ENCODE data around the gene TNK2. TPM values are rescaled to one million over a fixed set of nuclear protein-coding genes. Genes with fewer than 3 reads are reported as not detected.

The TNK2 gene
- total RNA-seq (2021; fragmentation: NEBNext Ultra II Directional; extraction: Animal tissue kit (Norgen Biotek cat#: 25700)) (33.9 and 38.6 TPM in 2 replicates), polyA plus RNA-seq (2011; rRNA removed) (10.4 and 18.2 TPM in 2 replicates), polyA minus RNA-seq (2011; rRNA and poly(A)+ RNA removed) (10.8 and 11.1 TPM in 2 replicates)
- polyA plus RNA-seq (2011; cell fraction: cytosol; rRNA removed), result 15.6 TPM
- polyA plus RNA-seq (2011; cell fraction: nucleus; rRNA removed), result 105 TPM
- 24.4 to 39.8 TPM (median 29.1 TPM) in 4 replicates for polyA plus RNA-seq (2012, experiment 1 of 2)
- 11.0 TPM for polyA plus RNA-seq (2012, experiment 2 of 2)
- 20.0 TPM for polyA plus RNA-seq (2013, experiment 1 of 2)
- 17.6 TPM for polyA plus RNA-seq (2013, experiment 2 of 2)
- polyA minus RNA-seq (2011; cell fraction: cytosol; rRNA and poly(A)+ RNA removed), result 12.0 TPM
- 19.7 TPM for polyA minus RNA-seq (2011; cell fraction: nucleus; rRNA and poly(A)+ RNA removed)
- long read RNA-seq, experiment 1, partial matches to known transcripts, result 0 of 3 reads
- long read RNA-seq, experiment 1, other reads (novel, unspliced or antisense), result 2 of 3 reads
- long read RNA-seq, experiment 2, result 0 reads

DNA sequence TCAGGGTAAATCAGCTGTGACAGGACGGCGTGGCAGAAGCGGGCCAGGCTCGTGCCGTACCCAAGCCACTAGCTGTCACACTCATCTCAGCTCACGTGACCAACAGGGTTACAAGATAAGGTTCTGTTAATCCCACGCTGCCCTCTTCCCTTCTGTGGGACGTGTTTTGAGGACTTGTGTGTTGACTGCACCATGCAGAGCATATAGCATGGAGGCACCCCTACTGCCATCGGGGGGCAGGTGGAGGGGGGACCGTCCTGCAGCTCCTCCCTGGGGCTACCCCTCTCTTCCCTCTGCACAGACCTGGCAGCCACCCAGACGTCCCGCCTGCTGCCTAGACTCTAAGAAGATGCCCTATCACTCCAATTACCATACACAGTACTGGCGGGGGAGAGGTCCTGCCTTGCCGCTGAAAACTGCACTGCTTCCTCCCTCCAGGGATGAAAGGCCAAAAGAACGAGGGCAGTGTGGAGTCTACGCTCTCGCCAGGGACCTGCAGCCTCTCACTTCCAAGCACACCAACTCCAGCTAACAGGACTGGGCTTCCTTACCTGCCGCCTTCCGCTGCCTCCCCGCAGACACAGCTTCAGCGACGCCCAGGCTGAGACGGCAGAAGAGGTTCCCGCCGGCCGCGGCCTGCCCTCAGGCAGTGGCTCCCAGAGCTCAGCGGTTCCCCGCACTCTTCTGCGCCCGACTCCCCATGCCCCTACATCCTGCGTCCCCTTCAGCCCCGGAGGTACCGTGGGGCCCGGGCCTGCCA lies at the start of gene TNK2:
Gene TNK2 (minus strand): TSS at position 618 of the 760 bp plus-strand sequence. CDS start 19,963 bp downstream, outside the sequence.
- H3K18ac ChIP-seq (ENCODE audit: extremely low read depth, low read length), result peak within 1 kb of the TSS; percentile 19; the same call in 1 of the 2 replicates
- H3K9me3 ChIP-seq (ENCODE audit: insufficient read depth in 2 of 2, low read depth in 1 of 2, low read length in 1 of 2), result no peaks in the 10 kb centered on the region
- H3K27me3 ChIP-seq (replicated peaks in 1 of 4; ENCODE audit: control insufficient read depth in 3 of 4, extremely low read depth in 1 of 4, insufficient read depth in 3 of 4, low read length in 3 of 4), result peaks cover 0 to 15% (median 5%) of the 10 kb centered on the region in 4 experiments; a peak in 5 of 7 replicates
- no peak within 1 kb of the TSS for H4K5ac ChIP-seq (ENCODE audit: insufficient read length, low read depth, low read length)
- ChIA-PET CTCF (ENCODE audit: partially characterized antibody) (interaction anchor here (1.1 to 3.6 kb wide), 11 partner anchors 11 to 55 kb away, joined by 3 to 28 read pairs (median 5); no protein-coding TSS in a partner anchor), POLR2A (ENCODE audit: partially characterized antibody) (interaction anchor here (1.1 to 1.9 kb wide), 5 partner anchors 9 to 56 kb away, joined by 3 to 10 read pairs (median 5); no protein-coding TSS in a partner anchor)
- H3K79me2 ChIP-seq (ENCODE audit: control insufficient read depth in 1 of 2, insufficient read depth in 2 of 2, low read length in 2 of 2), result peaks cover 7 to 25% of the 10 kb centered on the region in 2 experiments; a peak in 3 of 4 replicates
- H2AFZ ChIP-seq (ENCODE audit: low read length), result no peak within 1 kb of the TSS
- H2BK120ac ChIP-seq (replicated peaks; ENCODE audit: low read depth, low read length), result no peak within 1 kb of the TSS
- no peak within 1 kb of the TSS for H3K23ac ChIP-seq (ENCODE audit: insufficient read length)
- no peaks in the 10 kb centered on the region; the same call in 1 of the 2 replicates for H3K79me1 ChIP-seq (ENCODE audit: low read depth, low read length)
- FAIRE-seq, result no peak
- H3K56ac ChIP-seq (replicated peaks; ENCODE audit: insufficient read length, low read depth, low read length), result no peak within 1 kb of the TSS
- H3K4me3 ChIP-seq (ENCODE audit: extremely low read depth in 1 of 4, insufficient read depth in 2 of 4, low read depth in 3 of 4, low read length in 4 of 4), result peak within 1 kb of the TSS; percentile 69 to 79 (median 74)
- peaks cover 13% of the 10 kb centered on the region for H3K23me2 ChIP-seq (ENCODE audit: low read depth, low read length)
- WGBS, 2 experiments (ENCODE audit: extremely low coverage in 1 of 2, insufficient coverage in 1 of 2, insufficient read length in 1 of 2, insufficient replicate concordance in 2 of 2, low coverage in 1 of 2, low lambda C conversion rate in 2 of 2, missing lambda C conversion rate in 1 of 2), result 18% methylated on average over 29 of the region's 35 CpGs; no CpG with 5 or more reads in 1 of the 2 experiments
- peaks cover 5 to 23% of the 10 kb centered on the region in 2 experiments for H4K20me1 ChIP-seq (replicated peaks in 1 of 2; ENCODE audit: control insufficient read depth in 1 of 2, insufficient read depth in 2 of 2, low read length in 2 of 2)
- peak within 1 kb of the TSS; percentile 58 for H4K8ac ChIP-seq (ENCODE audit: extremely low read depth, insufficient read depth, low read length)
- H3K4ac ChIP-seq (replicated peaks; ENCODE audit: insufficient read length, low read depth, low read length), result no peak within 1 kb of the TSS
- peak within 1 kb of the TSS; percentile 81 to 100 for H3K4me2 ChIP-seq (ENCODE audit: insufficient read depth in 1 of 2, low read depth in 2 of 2, low read length in 2 of 2)
- H3K27ac ChIP-seq (ENCODE audit: low read depth, low read length), result no peak within 1 kb of the TSS
- H2BK20ac ChIP-seq (ENCODE audit: low read length), result no peak within 1 kb of the TSS
- no peak within 1 kb of the TSS for H4K91ac ChIP-seq (replicated peaks; ENCODE audit: insufficient read length, low read length)
- no peaks in the 10 kb centered on the region for H3K36me3 ChIP-seq (ENCODE audit: control insufficient read depth in 2 of 4, insufficient read depth in 4 of 4, low read length in 3 of 4)
- H3K9ac ChIP-seq (replicated peaks in 1 of 4; ENCODE audit: extremely low read depth in 1 of 4, low read depth in 3 of 4, low read length in 3 of 4), result peak within 1 kb of the TSS in 3 of 4 experiments; percentile 33 to 52 (median 50); a peak in 3 of 7 replicates
- H3K4me1 ChIP-seq (replicated peaks in 1 of 4; ENCODE audit: control insufficient read depth in 3 of 4, insufficient read depth in 4 of 4, low read length in 3 of 4), result peaks cover 7 to 20% (median 16%) of the 10 kb centered on the region in 4 experiments; a peak in 6 of 7 replicates
- H2BK12ac ChIP-seq (ENCODE audit: low read depth, low read length), result no peak within 1 kb of the TSS; the same call in 1 of the 2 replicates
- peak in 1 of 2 experiments; percentile 75 for DNase-seq (ENCODE audit: low read depth in 1 of 2, low spot score in 2 of 2)
- no peak within 1 kb of the TSS for H2BK5ac ChIP-seq (ENCODE audit: low read depth, low read length)
- H2AK5ac ChIP-seq (ENCODE audit: low read depth, low read length), result no peak within 1 kb of the TSS; the same call in 1 of the 2 replicates
- H2BK15ac ChIP-seq (ENCODE audit: low read length), result peak within 1 kb of the TSS; percentile 88
- H3K14ac ChIP-seq (ENCODE audit: insufficient read length), result no peak within 1 kb of the TSS
- TF ChIP-seq SUZ12 (IDR thresholded peaks at IDR 0.05; ENCODE audit: low read length), result peak; percentile 23; the same call in 1 of the 2 replicates
- TF ChIP-seq EZH2 (IDR thresholded peaks at IDR 0.05; ENCODE audit: low read depth, low read length, severe bottlenecking), result no peak
- no peak for TF ChIP-seq TBP (IDR thresholded peaks at IDR 0.05; ENCODE audit: low read depth, low read length)
- TF ChIP-seq HDAC2 (IDR thresholded peaks at IDR 0.05; ENCODE audit: borderline replicate concordance in 1 of 2, low read depth in 2 of 2, low read length in 2 of 2), result no peak
- TF ChIP-seq SIN3A (conservative IDR thresholded peaks at IDR 0.05 in 1 of 2, IDR thresholded peaks at IDR 0.05 in 1 of 2; ENCODE audit: low read depth in 1 of 2, low read length in 2 of 2), result 0 out of 4 replicates have a peak, but pooled peaks of 1 of the 2 experiments have one; percentile 28
- peak; percentile 69; the same call in 1 of the 2 replicates for TF ChIP-seq RBBP5 (IDR thresholded peaks at IDR 0.05; ENCODE audit: borderline replicate concordance, low read depth, low read length)
- no peak for TF ChIP-seq NRF1 (IDR thresholded peaks at IDR 0.05; ENCODE audit: low read depth, low read length)
